Stimulated activated CD8-positive, alpha-beta memory T cell treated with anti-CD3 and anti-CD28 coated beads, Interleukin-15, amount 100 ng/mL, for 1 hour (primary cell): ENCODE measurements around the gene TMEM141.
A peak's percentile ranks its signal among the peaks of the same experiment; 100 is the strongest.
"Not testable (repeated sequence)": the region's sequence is repeated elsewhere in the genome, so short reads cannot be mapped to it uniquely, and the experiment has no call there.

Experiments
- DNase-seq: peaks from one replicate; pipeline ENCODE4 v3.0.0-alpha.2; 2020; ENCODE audit warnings: low read depth

The TMEM141 gene

GRCh38 chr9:136833381-136834048, 42.4 kb downstream of the TMEM141 start:
- DNase-seq: not testable (repeated sequence)

GRCh38 chr9:136835162-136835931, 44.2 kb downstream of the TMEM141 start:
- no peak for DNase-seq

- no peak for DNase-seq
Observed at GRCh38 chr9:136835932-136836904, 45.1 kb downstream of the TMEM141 start.

- no peak for DNase-seq
Observed at GRCh38 chr9:136837146-136837855, 46.2 kb downstream of the TMEM141 start.

- DNase-seq: not testable (repeated sequence)
Observed at GRCh38 chr9:136837856-136838277, 46.7 kb downstream of the TMEM141 start.

- DNase-seq: no peak
Observed at GRCh38 chr9:136838314-136839228, 47.4 kb downstream of the TMEM141 start.

GRCh38 chr9:136839229-136840139, 48.3 kb downstream of the TMEM141 start:
- DNase-seq: no peak

GRCh38 chr9:136840140-136840876, 49.2 kb downstream of the TMEM141 start:
- DNase-seq: no peak

GRCh38 chr9:136840877-136841645, 49.9 kb downstream of the TMEM141 start:
- no peak for DNase-seq

GRCh38 chr9:136841646-136842379, 50.7 kb downstream of the TMEM141 start:
- DNase-seq: not testable (repeated sequence)

- DNase-seq: peak; percentile 68
Observed at GRCh38 chr9:136842380-136842948, 51.3 kb downstream of the TMEM141 start, which contains the start of gene AJM1. TSS of gene AJM1 (plus strand) at chr9:136842478. CDS start at chr9:136844415, 1,937 bp downstream.
